ENCODE results near the gene CDHR1.
"Not testable (repeated sequence)": the region's sequence is repeated elsewhere in the genome, so short reads cannot be mapped to it uniquely, and the experiment has no call there.

CDHR1 gene

DNA sequence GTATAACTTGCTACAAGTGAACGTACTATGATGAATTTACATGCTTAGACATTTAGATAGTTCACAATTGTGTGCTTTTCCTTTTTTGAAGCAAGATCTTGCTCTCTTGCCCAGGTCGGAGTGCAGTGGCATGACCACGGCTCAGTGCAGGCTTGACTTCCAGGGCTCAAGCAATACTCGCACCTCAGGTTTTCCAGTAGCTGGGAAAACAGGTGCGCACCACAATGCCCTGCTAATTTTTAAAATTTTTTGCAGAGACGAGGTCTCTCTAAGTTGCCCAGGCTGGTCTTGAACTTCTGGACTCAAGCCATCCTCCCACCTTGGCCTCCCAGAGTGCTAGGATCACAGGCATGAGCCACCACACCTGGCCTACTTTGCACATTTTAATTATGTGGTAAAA, 18.9 kb upstream of the CDHR1 start:
- DNase-seq, result no peak

DNA sequence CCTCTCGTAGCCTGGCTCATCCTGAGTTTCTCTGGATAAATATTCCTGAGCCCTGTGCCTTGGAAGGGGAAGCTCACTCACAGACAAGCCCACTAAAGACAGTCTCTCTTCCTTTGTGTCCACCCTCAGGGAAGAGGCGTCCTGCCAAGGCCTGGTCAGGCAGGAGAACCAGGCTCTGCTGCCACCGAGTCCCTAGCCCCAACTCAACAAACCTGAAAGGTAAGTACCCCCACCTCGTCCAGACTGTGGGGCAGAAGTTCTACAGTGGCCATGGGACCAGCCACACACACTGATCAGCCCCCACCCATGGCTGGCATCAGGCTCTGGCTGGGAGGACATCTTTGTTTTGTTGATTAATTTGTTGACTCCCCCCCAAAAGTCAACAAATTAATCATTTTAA, 18.0 kb upstream of the CDHR1 start:
- DNase-seq, result no peak

DNA sequence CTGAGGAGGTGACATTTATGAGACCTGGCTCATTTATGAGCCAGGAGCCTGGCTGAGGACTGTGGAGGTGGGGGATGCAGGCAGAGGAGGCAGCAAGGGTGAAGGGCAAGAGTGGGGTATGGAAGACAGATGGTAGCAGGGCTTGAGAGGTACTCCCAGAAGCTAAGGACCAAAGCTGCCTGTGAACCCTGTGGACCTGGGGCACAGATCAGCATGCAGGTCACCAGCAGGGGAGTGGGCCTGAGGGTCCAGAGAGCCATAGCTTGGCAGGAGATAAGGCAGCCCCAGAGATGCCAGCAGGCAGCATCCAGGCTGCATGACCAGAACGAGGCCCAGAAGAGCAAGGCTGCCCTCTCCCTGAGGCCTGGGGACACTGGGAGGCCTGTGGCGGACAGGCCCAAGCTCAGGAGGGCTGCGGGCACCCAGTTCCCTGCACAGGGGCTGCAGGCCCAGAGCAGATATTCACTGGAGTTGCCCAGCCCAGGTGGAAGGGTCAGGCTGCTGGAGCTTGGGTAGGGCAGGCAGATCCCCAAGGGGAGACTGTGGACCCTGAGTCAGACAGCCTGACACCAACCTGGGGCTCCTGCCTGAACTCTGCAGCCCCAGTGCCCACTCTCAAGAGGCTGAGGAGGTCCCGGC, 17.4 kb upstream of the CDHR1 start:
- DNase-seq, result no peak

DNA sequence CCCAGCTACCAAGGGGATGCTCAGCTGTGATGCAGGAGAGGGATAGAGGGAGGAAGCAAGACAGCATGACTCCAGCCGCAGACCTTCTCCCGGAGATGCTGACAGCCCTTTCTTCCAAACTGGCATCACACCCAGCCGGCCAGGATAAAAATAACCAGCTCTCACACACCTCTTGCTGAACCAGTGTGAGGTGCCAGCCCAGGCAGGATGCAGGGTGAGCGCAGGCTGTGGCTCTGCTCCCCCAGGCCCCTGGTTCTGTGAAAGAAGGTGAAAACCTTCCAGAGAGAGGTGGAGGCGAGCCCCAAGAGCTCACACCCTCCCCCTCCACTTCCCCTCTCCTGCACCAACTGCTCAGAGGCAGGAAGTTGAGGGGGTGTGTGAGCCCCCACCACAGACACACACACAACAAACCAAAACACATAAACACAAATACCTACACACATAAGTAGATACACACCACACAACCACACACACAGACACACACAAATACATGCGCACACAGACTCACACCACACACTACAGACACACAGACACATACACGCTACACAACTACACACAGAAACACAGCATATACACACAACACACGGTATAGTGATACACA, 16.7 kb upstream of the CDHR1 start:
- DNase-seq, result no peak

DNA sequence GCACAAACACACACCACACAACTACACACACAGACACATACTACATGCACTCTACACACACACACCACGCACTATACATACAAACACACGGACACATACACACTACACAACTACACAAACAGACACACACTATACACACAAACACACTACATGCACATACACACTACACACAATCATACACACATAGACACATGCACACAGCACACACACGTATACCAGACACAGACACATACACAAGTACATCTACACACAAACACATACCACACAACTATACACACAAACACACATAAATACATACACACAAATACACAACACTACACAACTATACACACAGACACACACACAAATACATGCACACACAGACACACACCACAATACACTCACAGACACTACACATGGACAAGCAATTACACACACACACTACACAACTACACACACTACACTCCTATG, 16.2 kb upstream of the CDHR1 start:
- no peak for DNase-seq

DNA sequence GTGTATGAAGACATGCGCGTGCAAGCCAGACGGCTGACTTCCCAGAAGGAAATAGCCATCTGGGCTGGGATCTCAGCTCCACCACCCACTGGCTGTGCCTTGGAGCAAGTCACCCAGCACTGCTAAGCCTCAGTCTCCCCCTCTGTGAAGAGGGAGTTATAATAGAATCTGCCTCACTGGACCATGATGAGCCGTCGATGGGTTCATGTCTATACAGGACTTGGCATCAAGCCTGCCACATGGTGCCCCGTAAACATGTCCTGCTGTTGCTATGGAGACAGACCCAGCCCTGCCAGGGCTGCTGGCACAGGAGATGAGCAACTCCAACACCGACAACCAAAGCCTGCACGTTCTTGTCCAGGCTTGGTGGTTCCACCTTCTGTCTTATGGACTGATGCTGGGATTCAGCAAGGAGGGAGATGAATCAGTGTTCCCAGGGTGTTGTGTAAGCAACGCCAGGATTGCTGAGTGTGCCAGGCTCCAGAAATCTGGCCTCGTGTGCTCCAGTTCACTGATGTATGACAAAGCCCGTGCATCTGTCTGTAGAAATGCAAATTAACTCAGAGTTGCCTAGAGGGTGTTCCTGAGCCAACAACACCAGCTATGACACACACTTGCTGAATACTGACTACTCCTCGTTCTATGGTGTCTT, 15.2 kb upstream of the CDHR1 start:
- DNase-seq, result no peak

DNA sequence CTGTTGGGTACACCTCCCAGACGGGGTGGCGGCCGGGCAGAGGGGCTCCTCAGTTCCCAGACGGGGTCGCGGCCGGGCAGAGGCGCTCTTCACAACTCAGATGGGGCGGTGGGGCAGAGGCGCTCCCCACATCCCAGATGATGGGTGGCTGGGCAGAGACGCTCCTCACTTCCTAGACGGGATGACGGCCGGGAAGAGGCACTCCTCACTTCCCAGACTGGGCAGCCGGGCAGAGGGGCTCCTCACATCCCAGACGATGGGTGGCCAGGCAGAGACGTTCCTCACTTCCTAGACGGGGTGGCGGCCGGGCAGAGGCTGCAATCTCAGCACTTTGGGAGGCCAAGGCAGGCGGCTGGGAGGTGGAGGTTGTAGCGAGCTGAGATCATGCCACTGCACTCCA, 14.0 kb upstream of the CDHR1 start:
- not testable (repeated sequence) for DNase-seq

DNA sequence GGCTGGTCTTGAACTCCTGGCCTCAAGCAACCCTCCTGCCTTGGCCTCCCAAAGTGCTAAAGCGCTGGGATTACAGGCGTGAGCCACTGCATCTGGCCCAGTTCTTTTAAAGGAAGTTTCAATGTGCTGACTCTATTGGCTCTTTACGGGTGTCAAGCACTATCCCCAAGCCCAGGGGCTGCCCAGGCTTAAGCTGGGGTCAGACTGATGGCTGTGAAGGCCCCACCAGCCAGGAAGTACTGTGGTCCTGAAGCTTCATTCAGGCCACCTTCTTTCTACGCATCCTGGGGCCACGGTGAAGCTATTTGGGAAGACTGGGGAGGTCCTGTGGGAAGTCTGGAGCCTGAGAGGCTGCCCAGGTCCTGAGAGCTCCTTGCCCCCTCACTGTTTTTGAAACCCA, 12.7 kb upstream of the CDHR1 start:
- DNase-seq, result no peak

- DNase-seq, result no peak
Measured at GRCh38 chr10:84184517-84184916, 9.8 kb upstream of the CDHR1 start.

- no peak for DNase-seq
Measured at GRCh38 chr10:84185526-84186175, 8.7 kb upstream of the CDHR1 start.

DNA sequence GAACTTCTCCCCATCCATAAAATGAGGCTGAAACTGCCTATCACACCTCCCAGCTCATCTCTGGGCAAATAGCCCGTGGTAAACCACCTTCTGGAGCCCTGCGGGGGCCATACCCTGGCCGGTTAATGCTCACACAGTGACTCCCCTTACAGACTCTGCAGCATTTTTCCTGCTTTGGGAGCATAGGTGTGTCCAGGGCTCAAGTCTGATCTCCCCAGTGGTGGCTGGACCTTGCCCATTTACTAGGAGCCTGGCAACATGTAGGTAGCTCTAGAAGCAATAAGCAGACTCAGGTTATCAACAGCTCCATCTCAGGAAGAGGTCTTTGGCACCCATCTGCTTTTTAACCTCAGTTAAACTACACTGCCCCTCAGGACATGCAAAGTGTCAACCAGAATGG, 5.5 kb upstream of the CDHR1 start:
- DNase-seq, result no peak

DNA sequence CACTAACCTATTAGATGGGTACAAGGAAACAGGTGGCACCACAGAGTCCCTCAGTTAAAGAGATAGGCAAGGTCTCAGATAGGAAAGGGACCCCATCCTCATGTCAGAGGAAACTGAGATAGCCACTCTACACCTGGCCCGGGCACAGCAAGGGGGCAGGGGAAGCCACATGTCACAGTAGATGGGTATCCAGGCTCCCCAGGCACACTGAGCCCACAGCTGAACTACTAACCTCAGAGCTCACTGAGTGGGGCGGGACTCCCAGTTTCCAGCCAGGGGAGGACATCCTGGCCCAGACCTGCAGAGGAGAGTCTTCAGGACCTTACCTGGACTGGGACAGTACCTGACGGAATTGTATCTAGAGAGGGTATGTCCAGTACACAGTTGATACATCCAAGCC, 3.7 kb upstream of the CDHR1 start:
- DNase-seq, result no peak

DNA sequence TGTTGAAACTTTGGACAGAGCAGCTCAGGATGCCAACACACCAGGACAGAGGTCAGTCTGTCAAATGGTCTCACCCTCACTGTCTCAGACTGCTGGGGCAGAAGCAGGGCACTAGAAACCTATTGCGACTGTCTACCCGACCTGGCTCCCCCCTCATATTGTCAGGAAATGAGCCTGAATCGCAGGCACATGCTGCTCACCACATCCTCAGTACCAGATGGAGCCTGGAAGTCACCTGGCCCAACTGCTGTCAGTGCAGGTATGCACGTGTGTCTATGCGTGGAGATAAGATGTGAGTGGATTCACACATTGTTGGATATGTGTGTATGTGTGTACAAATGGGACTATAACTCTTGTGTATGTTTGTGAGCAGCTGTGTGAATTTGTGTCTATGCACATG, 3.2 kb upstream of the CDHR1 start:
- no peak for DNase-seq

- no peak for DNase-seq
Measured at GRCh38 chr10:84193327-84193726, 1.0 kb upstream of the CDHR1 start.

GRCh38 chr10:84193846-84194423, 402 bp upstream of the CDHR1 start:
- DNase-seq, result no peak

- no peak for DNase-seq
Measured at GRCh38 chr10:84195044-84195830, 900 bp downstream of the CDHR1 start.

- DNase-seq, result no peak
Measured at GRCh38 chr10:84196083-84196482, 1.7 kb downstream of the CDHR1 start.

GRCh38 chr10:84196941-84197340, 2.6 kb downstream of the CDHR1 start:
- no peak for DNase-seq

GRCh38 chr10:84197643-84198042, 3.3 kb downstream of the CDHR1 start:
- DNase-seq, result no peak

- DNase-seq, result no peak
Measured at GRCh38 chr10:84198206-84198915, 4.0 kb downstream of the CDHR1 start.

GRCh38 chr10:84200537-84201243, 6.4 kb downstream of the CDHR1 start:
- DNase-seq, result no peak

DNA sequence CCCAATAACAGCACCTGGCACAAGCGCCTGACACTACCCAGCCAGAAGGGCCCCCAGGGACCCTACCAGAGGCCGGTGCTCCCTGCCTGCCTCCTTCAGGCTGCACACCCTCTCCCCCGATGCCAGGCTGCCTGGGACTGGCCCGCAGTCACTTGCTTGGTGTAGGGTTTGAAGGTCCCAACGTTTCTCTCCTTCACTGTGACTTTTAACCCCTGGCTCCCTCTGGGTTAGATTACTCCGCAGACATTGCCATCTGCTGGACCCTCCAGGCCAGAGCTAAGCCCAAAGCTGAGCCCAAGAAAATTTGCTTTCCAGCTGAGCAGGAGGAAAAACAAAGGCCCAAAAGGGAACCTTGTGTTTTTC, 6.9 kb downstream of the CDHR1 start:
- no peak for DNase-seq

All from NCI-H1436 treated with DMSO at 0.1 percent for 48 hours (cell line).